ENCODE data around the gene MORC2.

MORC2 gene

DNA sequence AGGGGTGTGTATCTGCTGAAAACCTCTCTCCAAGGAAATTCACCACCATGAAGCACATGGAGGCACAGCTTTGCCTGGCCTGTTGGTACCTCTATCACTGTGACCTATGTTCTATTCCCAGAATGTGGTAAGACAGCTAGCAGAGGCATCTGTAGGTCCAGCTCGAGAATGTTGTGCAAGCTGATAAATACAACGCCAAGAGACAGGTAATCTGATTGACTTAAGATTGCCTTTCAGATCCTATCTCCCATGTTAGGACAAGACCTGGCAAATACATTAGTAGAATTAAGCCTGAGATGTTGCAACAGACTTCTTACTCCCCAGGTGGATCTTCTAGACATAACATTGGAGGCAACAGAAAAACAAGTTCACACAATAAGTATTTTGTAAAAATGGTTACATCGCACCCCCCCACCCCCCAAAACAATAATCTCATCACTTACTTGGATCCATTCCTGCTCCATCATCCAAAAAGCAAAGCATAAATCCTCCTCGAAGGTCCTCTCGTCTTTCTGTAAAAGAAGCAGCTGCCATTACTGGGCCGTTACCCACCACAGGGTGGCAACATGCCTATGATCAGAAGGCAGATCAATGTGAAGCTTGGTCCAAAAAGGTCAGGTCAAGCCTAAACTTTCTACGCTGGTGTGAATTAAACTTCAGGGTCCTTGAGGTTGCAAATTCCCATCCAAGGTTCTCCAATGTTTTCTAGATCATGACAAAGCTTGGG, 18.5 kb downstream of the MORC2 start:
- DNase-seq (ENCODE audit: low spot score), result no peak

DNA sequence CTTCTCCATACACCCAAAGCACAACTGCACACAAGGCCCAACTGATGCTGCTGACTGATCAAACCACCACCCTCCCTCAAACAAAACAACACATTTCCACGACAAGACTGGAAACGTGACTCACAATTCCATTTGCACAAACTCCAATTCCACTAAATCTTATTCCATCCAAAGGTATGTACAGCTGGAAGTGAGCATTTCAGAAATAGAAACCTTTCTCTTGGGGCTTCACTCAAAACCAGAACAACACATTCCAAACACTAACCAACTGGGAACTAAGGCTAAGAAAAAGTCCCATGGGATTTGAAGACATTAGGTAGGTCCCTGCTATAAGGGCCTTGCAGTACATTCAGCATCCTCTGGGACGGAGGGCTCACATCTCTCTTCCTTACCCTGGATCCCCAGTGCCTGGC, 19.6 kb downstream of the MORC2 start:
- no peak for DNase-seq (ENCODE audit: low spot score)

DNA sequence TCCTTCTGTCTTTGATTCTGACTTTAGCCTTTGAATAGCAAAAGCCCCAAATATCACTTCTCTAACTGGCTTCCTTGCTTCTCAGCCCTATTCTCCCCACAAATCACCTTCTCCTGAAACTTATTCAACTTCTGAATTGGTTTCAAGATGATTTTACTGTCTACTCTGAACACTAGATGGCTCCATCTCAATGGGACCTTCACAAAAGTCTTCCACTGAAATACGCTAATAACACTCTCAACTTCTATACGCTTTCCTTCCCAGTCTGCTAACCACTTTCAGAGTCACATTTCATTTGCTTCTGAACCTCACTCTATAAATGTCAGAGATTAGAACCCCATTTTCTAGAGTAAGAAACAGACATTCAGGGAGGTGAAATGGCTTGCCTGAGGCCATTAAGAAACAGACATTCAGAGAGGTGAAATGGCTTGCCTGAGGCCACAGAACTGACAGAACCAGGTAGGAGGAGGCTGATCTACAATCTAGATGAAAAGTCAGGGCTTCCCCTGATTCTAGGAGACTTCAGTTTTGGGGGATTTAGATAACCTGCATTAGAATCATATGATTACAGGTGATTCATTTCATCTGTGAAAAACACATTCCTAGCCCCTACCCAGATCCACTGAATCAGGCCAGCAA, 20.6 kb downstream of the MORC2 start:
- peak; percentile 34 for DNase-seq (ENCODE audit: low spot score)

DNA sequence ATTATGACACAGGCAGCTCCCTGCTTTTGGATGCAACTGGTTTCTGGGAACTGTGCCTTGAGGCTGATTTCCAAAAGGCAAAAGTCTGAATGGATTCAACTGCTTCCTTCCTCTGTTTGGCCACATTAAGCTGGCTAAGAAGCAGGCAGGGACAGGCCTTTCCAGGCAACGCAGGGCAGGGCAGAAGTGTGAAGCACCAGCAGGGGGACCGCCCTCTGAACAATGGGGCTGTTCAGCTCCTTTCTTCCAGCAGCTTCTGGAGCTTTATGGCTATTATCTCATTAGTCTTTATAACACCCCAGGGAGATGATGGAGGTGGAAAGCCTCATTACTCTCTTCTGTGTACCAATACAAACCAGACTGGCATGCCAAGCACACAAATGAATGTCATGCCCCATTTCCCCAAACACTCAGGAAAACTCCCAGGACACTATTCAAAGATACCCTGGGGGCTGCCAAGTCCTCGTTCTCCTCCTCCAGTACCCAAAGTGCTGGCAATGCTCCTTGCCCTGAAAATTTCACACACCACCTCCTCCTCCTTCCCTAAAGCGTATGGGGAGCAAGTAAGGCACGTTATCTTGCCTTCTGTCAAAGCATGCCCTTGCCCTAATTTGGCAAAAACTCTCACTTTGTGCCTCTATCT, 21.3 kb downstream of the MORC2 start:
- no peak for DNase-seq (ENCODE audit: low spot score)

DNA sequence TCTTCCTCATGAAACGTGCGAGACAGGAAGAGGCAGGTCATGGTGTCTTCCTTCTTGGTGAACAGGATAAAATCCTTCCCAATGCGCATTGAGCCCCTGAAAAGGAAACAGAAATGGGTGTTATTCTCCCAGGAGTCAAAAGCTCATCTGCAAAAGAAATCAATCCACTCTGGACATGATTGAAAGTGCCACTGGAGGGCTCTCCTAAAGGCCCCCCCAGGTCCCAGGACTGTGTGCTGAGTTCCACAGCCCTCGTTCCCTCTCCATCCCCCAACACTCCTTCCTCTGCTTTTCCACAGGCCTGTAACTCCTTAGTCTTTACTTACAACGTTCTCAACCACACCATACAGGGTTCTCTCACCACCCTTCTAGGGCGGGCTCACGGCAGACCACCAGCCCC, 22.2 kb downstream of the MORC2 start:
- no peak for DNase-seq (ENCODE audit: low spot score)

DNA sequence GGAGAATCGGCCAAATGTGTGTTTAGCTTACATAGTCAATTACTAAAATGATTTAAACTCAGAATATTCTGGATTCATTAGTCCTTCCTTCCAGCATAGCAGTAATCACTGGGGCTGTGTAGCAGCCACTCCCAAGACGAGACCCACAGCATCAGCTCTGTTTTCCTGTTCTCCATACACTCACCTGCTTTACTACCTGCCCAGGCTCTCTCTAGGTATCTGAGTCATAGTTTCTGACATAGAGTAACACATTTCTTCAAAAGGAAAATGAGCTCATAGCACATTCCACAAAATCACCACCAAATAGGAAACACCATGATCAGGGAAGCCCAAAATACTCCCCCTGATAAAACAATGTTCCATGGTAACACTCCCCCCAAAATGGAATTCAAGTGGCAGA, 22.9 kb downstream of the MORC2 start:
- DNase-seq (ENCODE audit: low spot score), result no peak

DNA sequence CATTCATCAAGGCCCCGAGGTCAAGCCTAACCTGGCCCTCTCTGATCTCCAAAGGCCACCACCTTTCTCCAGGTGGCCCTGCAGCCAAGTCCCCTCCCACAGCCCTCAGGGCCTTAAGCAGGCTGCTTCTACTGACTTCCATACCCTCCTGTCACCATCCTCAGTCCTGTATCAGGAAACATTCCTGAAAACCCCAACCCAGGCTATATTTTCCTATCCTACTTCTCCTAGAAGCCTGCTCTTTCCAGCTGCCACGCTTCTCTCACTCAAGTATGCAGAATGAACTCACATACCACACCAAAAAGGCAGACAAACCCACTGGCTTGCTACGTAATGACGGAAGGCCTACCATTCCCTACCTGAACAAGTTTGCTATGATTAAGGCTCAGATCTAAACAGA, 23.6 kb downstream of the MORC2 start:
- no peak for DNase-seq (ENCODE audit: low spot score)

DNA sequence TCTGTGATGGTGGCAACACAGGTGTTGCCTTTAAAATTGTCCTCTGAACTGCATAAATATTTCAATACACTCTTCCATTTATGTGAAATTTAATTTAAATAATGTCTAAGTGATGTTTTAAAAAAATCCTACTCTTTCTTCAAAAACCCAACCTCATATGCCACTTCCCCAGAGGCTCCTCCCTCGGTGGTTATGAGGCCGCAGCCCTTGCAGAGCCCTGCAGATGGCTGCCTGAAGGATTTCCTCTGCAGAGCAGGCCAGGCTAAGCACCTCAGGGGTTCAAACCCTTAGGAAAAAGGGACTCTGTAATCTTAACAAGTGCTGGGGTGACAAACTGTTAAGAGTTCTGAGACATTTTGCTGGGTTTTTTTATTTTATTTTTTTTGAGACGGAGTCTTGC, 25.2 kb downstream of the MORC2 start:
- DNase-seq (ENCODE audit: low spot score), result no peak

DNA sequence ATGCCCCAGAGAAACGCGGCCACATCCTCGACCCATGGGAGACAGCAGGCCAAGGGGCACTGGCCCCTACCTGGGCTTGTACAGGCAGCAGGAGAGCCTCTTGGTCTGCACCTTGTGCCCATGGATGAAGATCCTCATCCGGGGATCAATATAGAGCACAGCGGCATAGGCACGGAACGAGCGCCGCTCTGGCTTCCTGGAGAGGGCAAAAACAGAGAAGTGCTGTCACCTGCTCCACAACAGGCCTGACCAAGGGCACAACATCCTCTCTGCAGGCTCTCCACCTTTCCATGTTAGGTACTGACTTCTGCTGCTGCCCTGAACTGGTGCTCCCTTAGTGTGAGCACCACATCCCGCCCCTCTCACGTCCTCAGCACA, 27.2 kb downstream of the MORC2 start:
- no peak for DNase-seq (ENCODE audit: low spot score)

DNA sequence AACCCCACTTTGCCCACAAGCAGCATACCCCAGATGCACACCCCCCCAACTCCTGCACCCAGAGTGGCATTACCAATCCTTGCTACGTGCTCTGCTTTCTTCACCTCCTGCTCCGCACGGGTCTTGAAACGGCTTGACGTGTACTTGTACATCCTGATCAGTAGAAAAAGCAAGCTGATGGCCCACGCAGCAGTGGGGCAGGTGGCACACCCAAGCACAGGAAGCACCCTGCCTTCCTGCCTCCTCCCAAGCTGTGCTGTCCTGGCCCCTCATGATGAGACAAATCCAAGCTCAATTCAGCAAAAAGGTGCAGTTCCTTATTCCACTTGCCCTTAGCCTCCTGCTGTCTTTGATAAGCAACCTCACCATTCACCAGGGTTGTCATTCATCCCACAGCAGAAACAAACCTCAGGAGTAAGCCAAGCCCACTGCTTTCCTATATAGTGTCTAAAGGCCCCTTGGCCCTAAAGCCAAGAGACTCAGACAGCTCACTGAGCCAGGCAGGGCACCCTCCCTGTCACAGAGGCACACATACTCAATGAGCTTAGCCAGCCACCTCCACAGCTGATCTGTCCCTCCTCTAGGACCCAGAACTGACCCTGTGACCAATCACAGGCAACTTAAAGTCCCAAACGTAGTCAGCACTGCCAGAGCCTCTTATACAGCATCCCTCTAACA, 27.8 kb downstream of the MORC2 start:
- no peak for DNase-seq (ENCODE audit: low spot score)

DNA sequence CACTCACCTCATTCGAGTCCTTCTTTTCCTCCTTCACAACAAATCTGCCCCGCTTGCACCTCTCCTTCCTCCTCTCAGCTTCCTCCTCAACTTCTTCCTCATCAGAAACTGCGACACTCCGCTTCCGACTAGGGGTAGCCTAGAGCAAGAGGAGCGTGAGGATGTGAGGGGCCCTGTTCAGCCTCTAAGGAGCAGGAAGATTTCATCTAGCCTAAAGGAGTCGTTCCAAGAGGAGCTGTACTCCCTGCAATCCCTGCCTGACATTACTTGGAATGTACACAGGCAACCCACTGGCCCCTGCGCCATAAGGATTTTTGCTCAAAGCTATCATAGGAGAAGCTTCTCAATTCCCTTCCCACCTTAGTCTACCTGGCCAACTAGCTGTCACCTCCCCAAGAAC, 34.5 kb downstream of the MORC2 start:
- DNase-seq (ENCODE audit: low spot score), result no peak

DNA sequence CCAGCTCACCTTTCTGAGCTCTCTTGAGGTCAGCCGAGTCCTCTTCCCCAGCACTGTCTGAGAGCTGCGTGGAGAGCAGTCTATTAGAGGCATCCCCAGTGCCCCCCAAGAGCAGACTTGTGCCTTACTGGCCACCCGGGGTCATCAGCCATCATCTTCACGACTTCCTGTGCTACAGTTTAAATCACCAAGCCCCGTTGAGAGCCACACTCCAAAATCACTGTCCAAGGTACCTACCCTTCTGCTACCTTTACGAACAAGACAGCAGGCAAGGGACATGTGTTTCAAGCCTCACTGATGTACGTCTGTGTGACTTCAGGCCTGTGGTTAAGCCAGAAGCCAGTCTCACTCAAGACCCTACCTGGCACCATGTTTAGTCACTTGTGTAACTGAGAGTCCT, 35.1 kb downstream of the MORC2 start:
- DNase-seq (ENCODE audit: low spot score), result no peak

DNA sequence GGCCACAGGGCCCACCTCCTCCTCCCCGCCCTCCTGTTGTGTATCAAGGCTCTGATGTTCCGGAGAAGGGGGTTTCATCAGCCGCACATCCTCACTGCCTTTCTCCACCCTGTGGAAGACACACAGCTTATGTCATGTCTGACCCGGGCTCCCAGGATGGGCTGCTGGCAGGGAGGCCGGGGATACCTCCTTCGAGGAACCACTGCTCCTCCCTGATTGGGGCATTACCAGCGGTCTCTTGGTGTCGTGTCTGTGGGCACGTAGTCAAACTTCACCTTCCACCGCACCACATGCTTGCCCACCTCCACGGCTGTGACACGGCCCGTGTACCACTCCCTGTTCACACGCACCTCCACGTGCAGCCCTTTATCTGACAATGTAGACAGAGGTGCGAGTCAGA, 35.9 kb downstream of the MORC2 start:
- no peak for DNase-seq (ENCODE audit: low spot score)

DNA sequence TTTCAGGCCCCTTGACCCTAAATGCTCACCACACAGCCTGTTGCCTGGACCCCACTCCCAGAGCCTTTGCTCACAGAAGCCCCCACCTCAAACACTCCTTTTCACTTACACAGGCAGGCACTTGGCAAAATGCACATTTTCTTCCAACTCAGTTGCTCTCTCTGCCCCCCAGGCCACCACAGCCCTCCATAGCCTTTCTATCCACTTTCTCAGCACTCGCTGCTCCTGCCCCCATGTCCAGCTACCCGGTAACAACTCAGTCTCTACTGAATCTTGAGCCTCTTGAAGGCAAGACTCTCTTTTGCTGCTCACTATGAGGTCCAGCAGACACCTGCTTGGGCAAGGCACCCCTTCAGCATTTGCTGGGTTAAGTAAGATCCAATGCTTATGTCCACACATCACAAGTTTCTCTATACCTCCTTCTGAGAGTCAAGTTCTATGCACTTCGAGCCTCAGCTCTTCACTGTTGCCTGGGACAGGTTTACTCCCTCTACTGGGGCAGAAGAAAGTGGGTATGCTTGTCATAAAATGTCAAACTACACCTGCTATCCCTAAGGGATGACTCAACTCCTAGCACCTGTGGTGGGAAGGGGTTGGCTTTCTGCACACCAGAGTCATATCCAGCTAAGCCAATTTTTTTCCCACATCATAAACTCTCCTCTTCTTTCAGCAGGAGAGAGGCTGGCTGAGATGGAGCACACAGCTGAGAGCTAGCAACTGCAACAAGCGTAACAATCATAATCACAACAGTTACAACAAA, 36.9 kb downstream of the MORC2 start:
- DNase-seq (ENCODE audit: low spot score), result no peak

DNA sequence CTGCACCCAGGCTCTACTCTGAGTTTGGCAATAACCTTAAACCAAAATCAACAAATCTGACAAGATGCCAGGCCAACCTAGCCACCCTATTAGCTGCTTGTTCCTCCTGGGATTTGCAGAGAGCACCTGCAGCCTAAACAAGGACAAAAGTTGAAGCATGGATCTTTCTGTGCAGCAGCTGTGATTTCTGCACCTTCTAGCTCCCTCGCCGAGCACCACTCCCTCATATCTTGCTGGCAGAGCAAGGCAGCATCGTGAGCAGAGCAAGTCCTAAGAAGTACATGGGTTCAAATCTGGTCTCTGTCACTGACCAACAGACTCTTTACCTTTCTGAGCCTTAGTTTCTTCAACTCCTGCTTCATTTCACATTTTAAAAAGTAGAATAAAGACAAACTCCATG, 38.3 kb downstream of the MORC2 start:
- DNase-seq (ENCODE audit: low spot score), result no peak

DNA sequence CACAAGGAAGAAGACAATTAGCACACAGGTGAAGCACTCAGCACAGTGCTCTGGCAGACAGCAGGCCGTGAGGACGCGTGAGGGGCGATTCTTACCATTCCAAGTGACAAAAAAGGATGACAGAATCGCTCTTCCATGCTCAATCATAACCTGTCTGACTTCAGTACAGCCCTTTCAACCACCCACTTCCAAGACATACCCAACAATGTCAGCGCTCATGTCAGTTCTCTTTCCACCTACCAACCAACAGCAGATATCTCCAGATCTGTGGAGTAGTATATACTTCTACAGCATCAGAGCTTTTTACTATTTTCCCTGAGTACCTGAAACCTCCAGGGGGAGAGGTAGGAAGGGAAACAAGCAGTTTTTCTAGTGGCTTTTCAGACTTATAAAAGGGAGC, 40.2 kb downstream of the MORC2 start:
- no peak for DNase-seq (ENCODE audit: low spot score)

DNA sequence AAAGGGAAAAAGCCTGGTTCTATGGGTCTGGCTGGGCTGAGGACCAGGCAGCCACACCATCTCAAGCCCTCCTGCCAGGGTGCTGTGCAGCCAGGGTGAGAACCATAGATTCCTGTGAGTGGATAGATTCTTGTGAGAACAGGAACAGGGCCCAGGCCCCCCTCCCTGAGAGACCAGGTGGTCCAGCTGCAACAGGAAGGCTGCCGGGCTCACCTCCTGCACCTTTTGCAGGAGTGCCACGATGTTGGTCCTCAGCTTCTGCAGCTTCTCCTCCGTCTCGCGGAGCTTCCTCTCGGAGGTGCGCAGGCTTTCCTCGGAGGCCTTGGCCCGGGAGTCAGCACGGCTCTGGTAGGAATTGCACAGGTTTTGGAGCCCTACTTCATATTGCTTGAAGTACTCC, 40.8 kb downstream of the MORC2 start:
- DNase-seq (ENCODE audit: low spot score), result no peak

DNA sequence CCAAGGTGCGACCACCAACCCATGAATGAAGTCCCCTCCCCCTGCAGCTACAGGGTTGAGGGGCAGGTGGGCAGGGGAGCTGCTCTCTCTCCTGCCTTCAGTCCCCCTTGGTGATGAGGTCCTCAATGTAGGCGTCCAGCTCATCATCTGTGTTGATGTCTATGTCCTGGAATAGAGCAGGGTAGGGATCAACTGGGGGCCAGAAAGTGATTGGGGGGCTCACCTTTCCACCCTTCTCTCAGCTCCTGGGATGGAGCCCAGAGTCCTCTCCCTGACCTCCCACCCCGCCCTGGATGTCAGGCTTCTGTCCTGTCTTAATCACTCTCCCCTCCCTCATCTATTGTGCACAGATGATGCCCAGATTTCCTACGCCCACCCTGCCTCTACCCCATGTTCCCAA, 41.9 kb downstream of the MORC2 start:
- DNase-seq (ENCODE audit: low spot score), result no peak

DNA sequence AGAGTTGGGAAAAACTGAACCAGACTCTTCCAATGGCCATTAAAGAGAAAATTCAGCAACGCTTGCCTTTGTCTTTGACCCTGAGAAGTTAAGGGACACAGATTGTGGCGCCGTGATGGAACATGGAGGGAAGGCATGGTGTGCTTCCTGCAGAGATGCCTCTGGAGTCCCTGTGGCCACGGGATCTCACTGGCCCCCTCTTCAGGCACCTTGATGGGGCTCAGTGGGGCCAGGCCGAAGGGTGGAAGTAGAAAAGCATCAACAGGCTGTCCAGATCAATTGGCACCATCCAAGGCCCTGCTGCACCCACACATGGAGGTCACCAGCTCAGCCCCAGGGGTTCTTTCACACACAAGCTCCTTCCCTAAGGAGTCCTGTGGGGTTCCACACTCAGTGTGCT, 42.9 kb downstream of the MORC2 start:
- DNase-seq (ENCODE audit: low spot score), result no peak

DNA sequence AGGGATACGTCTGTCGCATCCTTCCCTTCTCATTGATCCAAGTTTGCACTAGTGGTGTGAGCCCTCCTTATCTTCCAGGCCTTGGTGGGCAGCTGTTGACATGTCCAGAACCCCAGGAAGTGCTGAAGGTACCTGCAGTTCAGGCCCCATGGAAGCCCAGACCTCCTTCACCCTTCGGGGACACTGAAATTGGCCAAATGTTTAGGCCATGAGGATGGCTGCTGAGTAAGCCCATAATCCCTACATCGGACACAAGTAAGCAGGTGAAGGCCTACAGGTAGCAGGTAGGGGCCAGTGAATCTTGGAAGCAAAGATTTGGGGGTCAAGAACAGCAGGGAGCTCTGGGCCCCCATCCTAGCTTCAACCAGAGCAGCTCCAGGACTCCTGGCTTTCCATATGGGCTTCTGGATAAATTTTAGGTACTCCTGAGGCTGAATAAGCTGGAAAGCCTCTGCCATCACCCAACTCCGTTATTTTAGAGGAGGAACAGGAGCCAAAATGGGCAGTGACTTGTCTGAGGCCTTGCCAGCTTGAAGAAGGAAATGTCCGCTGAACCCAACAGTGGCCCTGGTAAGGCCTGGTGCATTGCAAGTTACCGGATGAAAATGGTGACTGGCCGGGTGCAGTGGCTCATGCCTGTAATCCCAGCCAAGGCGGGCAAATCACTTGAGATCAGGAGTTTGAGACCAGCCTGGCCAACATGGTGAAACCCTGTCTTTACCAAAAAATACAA, 45.2 kb downstream of the MORC2 start:
- no peak for DNase-seq (ENCODE audit: low spot score)

DNA sequence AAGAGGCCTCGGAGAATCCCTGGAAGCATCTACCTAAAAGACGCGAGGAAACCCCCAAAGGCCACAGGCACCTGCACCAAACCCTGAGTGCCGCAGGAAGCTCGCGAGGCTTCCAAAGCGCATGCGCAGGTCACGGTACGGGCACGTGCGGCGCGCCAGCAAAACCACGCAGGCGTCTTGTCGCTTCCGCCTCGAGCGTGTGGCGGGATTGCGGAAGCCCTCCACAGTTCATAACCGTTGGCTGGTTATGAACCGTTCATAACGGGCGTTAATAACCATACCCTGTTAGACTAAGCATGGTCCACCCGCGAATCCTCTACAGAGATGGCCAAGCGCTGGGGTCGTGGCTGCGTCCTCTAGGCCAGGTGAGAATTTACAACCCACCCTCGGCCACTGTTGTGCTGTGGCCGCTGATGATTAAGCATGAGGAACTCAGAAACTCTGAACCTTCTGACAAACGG, 46.4 kb downstream of the MORC2 start:
- peak; percentile 71 for DNase-seq (ENCODE audit: low spot score)

DNA sequence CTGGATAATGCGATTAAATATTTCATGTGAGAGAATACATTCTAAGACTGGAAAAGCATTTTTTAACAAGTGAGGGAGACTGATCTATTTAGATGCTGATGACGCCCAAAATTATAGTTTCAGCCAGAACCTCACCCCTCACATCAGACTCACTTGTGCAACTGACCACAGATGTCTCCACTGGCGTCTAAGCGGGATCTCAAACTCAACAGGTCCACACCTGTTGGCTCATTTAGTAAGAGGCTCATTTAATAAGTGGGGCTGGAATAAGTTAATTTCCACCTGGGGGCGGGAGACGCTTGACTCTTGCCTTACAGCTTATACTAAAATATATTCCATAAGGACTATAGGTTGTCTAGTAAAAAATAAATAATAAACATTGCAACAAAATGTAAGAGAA, 47.5 kb downstream of the MORC2 start:
- no peak for DNase-seq (ENCODE audit: low spot score)

Data from hematopoietic multipotent progenitor cell treated with erythropoietin and hydrocortisone succinate and interleukin-3 and kit ligand, for 15 days (in vitro differentiated cells).